Hepatocyte (in vitro differentiated cells): Measurements from ENCODE around the gene ANKRD26.

ENCODE experiments used
- CTCF ChIP-seq: fragments of 200-600 bp; sonication (generic); IDR thresholded peaks from 2 replicates; pipeline ENCODE4 v1.5.1; 2016; ENCODE audit warnings: antibody characterized with exemption, mild to moderate bottlenecking; ENCODE audit not compliant: poor library complexity
- EZH2 ChIP-seq: fragments of 200-600 bp; sonication (generic); IDR thresholded peaks from 2 replicates; pipeline ENCODE4 v1.6.1; 2016; ENCODE audit warnings: antibody characterized with exemption, mild to moderate bottlenecking, borderline replicate concordance

- TF ChIP-seq EZH2 (no peak), CTCF (no peak)
Observed at GRCh38 chr10:26962835-26963234, 137.5 kb downstream of the ANKRD26 start.
